22Rv1 (cell line): Measurements from ENCODE around the gene CEP63.
"Not testable (repeated sequence)": the region's sequence is repeated elsewhere in the genome, so short reads cannot be mapped to it uniquely, and the experiment has no call there.

ENCODE experiments used
- H3K27ac ChIP-seq: fragments of 450-650 bp; 2 replicates; pipeline ENCODE4 v1.5.1; 2017
- ZFX ChIP-seq: fragments of 450-650 bp; IDR thresholded peaks from 2 replicates; pipeline ENCODE4 v1.6.1; 2017; ENCODE audit warnings: antibody characterized with exemption, borderline replicate concordance
- TF ChIP-seq, protein P1 (sequence below): fragments of 450-650 bp; IDR thresholded peaks from 2 replicates; pipeline ENCODE4 v1.5.1; 2017; ENCODE audit warnings: mild to moderate bottlenecking

Gene CEP63

DNA sequence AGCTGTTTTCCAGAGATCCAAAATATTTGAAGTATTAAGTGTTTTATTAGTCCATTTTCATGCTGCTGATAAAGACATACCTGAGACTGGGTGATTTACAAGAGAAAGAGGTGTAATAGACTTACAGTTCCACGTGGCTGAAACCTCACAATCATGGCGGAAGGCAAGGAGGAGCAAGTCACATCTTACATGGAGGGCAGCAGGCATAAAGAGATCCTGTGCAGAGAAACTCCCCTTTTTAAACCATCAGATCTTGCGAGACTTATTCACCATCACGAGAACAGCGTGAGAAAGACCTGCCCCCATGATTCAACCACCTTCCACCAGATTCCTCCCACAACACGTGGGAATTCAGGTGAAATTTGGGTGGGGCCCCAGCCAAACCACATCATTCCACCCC, 82.9 kb downstream of the CEP63 start:
- no peak overlapping the region for H3K27ac ChIP-seq
- TF ChIP-seq ZFX = no peak
- TF ChIP-seq, protein P1, sequence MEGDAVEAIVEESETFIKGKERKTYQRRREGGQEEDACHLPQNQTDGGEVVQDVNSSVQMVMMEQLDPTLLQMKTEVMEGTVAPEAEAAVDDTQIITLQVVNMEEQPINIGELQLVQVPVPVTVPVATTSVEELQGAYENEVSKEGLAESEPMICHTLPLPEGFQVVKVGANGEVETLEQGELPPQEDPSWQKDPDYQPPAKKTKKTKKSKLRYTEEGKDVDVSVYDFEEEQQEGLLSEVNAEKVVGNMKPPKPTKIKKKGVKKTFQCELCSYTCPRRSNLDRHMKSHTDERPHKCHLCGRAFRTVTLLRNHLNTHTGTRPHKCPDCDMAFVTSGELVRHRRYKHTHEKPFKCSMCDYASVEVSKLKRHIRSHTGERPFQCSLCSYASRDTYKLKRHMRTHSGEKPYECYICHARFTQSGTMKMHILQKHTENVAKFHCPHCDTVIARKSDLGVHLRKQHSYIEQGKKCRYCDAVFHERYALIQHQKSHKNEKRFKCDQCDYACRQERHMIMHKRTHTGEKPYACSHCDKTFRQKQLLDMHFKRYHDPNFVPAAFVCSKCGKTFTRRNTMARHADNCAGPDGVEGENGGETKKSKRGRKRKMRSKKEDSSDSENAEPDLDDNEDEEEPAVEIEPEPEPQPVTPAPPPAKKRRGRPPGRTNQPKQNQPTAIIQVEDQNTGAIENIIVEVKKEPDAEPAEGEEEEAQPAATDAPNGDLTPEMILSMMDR = no peak

DNA sequence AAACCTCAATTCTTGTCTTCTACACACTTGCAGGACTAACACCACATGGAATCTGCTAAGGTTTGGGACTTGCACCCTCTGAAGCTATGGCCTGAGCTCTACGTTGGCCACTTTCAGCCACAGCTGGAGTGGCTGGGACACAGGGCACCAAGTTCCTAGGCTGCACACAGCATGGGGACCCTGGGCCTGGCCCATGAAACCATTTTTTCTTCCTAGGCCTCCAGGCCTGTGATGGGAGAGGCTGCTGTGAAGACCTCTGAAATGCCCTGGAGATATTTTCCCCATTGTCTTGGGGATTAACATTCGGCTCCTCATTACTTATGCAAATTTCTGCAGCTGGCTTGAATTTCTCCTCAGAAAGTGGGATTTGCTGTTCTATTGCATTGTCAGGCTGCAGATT, 84.0 kb downstream of the CEP63 start:
- not testable (repeated sequence) for H3K27ac ChIP-seq

DNA sequence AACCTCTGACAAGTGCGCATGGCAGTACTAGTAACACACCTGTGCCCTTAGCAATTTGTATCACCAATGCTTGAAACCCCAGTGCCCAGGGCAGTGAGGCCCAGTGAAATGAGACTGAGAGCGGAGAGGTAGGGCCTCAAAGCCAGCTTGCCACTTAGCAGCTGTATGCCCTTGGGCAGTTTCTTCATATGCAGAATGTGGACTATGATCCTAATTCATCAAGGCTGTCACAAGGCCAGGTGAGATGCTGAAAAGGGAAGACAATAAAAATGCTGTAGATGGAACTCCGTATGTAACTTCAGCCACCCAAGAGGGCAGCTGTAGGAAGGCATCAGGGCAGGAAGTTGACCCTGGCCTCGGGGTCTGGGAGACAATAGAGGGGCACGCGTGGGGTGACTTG, 90.6 kb downstream of the CEP63 start:
- no peak overlapping the region for H3K27ac ChIP-seq
- no peak for TF ChIP-seq ZFX
- TF ChIP-seq, protein P1 = no peak

DNA sequence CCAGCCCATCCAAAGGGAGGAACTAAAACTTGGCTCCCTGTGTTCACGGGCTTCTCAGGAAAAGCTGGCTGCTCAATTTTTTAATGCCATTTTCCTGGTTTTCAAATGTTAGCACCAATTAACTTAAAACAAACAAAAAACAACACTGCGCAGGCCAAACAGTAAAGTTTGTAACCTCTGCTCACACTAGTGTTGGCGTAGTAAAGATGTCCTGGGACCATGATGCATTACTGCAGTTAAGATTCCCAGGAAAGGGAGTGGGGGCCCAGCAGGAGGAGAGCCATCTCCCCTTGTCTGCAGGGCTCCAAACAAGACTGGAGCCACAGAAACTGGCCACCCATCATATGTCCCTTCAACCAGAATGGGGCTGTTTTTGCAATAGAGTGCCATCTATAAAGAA, 91.0 kb downstream of the CEP63 start:
- TF ChIP-seq, protein P1 = no peak
- no peak for TF ChIP-seq ZFX
- H3K27ac ChIP-seq = no peak overlapping the region

DNA sequence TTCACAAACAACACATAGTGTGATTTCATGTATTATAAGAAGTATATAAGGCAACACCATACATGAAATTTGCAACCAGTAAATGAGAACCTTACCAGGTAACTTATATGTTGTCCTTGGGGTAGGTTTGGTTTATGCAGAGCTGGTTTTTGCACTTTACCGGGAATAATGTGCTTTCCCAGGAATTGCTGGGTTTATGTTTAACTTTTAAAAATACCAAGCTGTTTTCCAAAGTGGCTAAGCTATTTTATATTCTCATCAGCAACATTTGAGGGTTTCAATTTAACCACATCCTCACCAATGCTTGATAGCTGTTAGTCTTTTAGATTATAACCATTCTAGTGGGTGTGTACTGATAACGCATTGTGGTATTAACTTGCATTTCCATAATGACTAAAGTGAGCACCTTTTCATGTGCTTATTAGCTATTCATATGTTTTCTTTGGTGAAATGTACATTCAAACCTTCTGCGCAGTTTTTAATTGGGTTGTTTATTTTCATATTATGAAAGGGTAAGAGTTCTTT, 93.3 kb downstream of the CEP63 start:
- TF ChIP-seq, protein P1 = no peak
- TF ChIP-seq ZFX = no peak
- no peak overlapping the region for H3K27ac ChIP-seq

DNA sequence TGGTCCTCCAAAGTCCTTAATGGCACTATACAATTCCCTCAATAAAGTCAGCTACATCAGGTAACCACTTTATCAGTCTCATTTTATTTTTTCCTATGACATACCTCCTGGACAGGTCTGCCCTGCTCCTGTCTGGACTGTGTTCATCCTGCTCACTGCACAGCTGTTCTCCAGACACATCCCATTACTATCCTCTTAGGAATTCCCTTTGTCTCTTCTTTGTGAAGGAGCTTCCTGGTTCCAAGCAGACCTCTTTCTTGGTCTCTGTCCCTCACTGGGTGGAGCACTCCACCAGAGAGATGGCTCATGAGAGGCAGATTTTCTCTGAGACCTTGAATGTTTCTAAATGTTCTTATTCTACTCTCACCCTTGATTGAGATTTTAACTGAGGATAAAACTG, 104.9 kb downstream of the CEP63 start:
- H3K27ac ChIP-seq = no peak overlapping the region
- TF ChIP-seq, protein P1 = no peak
- TF ChIP-seq ZFX = no peak

DNA sequence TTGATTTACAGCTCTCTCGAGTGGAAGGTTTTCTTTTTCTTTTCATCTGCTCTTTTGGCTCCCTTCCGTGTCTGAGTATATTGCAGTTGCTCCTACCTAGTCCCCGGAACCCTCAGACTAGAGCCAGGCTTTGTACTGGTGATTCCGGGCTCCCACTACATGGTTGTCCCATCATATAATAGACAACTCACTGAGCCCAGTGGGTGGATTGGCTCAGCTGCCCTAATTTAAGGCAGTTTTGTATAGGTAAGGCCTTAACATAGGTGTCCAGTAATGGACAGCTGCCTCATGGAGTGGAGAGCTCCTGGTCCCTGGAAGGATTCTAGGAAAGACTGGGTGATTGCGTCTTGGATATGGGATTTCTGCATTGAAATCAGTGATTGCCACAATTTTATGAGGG, 106.9 kb downstream of the CEP63 start:
- TF ChIP-seq, protein P1 = no peak
- TF ChIP-seq ZFX = no peak
- no peak overlapping the region for H3K27ac ChIP-seq

DNA sequence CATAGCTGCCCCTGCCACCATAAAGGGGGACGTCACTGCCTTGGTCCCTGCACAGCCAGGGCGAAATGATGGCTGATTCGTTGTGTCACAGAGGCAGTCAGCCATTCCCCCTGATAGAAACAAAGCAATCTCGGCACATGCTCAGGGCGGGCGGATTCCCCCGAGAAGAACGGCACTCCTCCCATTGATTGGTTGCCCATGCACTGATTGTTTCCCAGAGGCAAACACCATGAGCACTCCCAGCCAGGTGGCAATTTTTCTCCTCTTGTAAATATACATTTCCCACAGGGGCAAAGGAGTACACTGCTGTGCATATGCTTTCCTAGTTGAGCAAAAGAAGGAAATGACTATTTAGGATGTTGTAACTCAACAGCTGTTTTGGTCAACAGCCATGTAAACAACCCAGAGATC, 108.5 kb downstream of the CEP63 start:
- TF ChIP-seq ZFX = no peak
- TF ChIP-seq, protein P1 = no peak
- no peak overlapping the region for H3K27ac ChIP-seq

DNA sequence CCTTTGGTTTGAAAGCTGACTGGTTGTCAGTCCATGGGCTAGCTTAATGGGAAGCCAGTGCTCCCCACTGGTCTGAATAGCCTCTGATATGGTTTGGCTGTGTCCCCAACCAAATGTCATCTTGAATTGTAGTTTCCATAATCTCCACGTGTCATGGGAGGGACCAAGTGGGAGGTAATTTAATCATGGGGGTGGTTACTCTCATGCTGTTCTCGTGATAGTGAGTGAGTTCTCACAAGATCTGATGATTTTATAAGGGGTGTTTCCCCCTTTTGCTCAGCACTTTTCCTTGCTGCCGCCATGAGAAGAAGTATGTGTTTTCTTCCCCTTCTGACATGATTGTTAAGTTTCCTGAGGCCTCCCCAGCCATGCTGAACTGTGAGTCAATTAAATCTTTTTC, 109.1 kb downstream of the CEP63 start:
- not testable (repeated sequence) for H3K27ac ChIP-seq
